Psoas muscle (tissue), 8 donors: ENCODE measurements around the gene SCAMP4. TPM values are rescaled to one million over a fixed set of nuclear protein-coding genes. Genes with fewer than 3 reads are reported as not detected.
A peak's percentile ranks its signal among the peaks of the same experiment; 100 is the strongest.

Source experiments
- ATAC-seq, 4 donors: fragments of 200-7000 bp; cut with Tn5 transposase; one replicate each; pipeline ENCODE4 v1.9.1; 2020; ENCODE audit warnings: moderate library complexity in 3 of 4, mild to moderate bottlenecking in 2 of 4
- DNase-seq, 2 donors: peaks; one replicate each; pipeline ENCODE4 v3.0.0-alpha.2; 2020
- H3K27ac ChIP-seq: fragments of 200-600 bp; one replicate; pipeline ENCODE4 v1.8.0; 2022
- H3K27me3 ChIP-seq, 3 donors: fragments of 200-600 bp in 1 of 3; one replicate each; pipeline versions ENCODE4 v1.6.1 to v1.8.0; 2013 to 2022; ENCODE audit warnings: low read length in 2 of 3, mild to moderate bottlenecking in 2 of 3, moderate library complexity in 1 of 3; ENCODE audit not compliant: insufficient read depth in 3 of 3
- H3K36me3 ChIP-seq, 2 donors: fragments of 200-600 bp in 1 of 2; one replicate each; pipeline versions ENCODE4 v1.6.1 to v1.8.0; 2013 to 2022; ENCODE audit warnings: low read depth in 1 of 2, mild to moderate bottlenecking in 1 of 2, moderate library complexity in 1 of 2; ENCODE audit not compliant: insufficient read depth in 1 of 2
- H3K4me1 ChIP-seq: fragments of 200-600 bp; one replicate; pipeline ENCODE4 v1.8.0; 2022
- H3K4me3 ChIP-seq: fragments of 200-600 bp; one replicate; pipeline ENCODE4 v1.8.0; 2022; ENCODE audit warnings: mild to moderate bottlenecking
- H3K9me3 ChIP-seq: fragments of 200-600 bp; one replicate; pipeline ENCODE4 v1.8.0; 2022
- CTCF ChIP-seq: fragments of 200-600 bp; IDR thresholded peaks from one replicate; pipeline ENCODE4 v1.8.0; 2022; ENCODE audit warnings: antibody characterized with exemption
- WGBS, 3 donors: extraction: QIAGEN DNeasy Blood & Tissue Kit; methylation state at CpG; one replicate each; pipeline versions ENCODE4 v1.1.6 to v1.1.7; 2013; 5-methylcytosine and 5-hydroxymethylcytosine counted together
- intact Hi-C, 2 donors: fragments of 100-400 bp; cut with DNase I; formaldehyde crosslinking; loops; one replicate each; pipeline versions ENCODE4 v1.11.0 to v1.14.2; 2022
- polyA plus RNA-seq, 3 donors: library from polyadenylated mRNA; stranded (reverse); fragments of 200-250 nt; gene quantifications; one replicate each; pipeline ENCODE4 v1.2.3, GENCODE V29; 2013
- total RNA-seq, 4 donors: library from RNA; stranded (reverse); fragmentation: NEBNext Ultra II Directional in 2 of 4; extraction: Animal tissue kit (Norgen Biotek cat#: 25700) in 2 of 4; gene quantifications; one replicate each; pipeline versions ENCODE4 v1.2.1 to v1.2.4, GENCODE V29; 2021 to 2023
- donor health status: healthy with polysubstance abuse.
- donor health status: DM: no; HTN: no; CAD: no; lungs with moderate emphysema.
- donor health status: Bipolar disorder and iron deficiency.
- donor health status: healthy.
- donor health status: DM: yes; HTN: yes; CAD: no.
- donor health status: DM: no; HTN: no; CAD: no.
- donor health status: DM: no; HTN: no; CAD: no.
- donor health status: DM: yes; HTN: yes; CAD: no.

The SCAMP4 gene
- total and polyA plus RNA-seq, 7 donors, result 9.5 to 17.5 (median 15.5) TPM

GRCh38 chr19:1944088-1944915 lies 39.1 kb downstream of the SCAMP4 start:
- Histone ChIP-seq H3K27me3 (no peaks in the 10 kb centered on the region), H3K9me3 (no peaks in the 10 kb centered on the region), H3K4me3 (no peak overlapping the region), H3K36me3 (no peaks in the 10 kb centered on the region), H3K4me1 (peaks cover 15% of the 10 kb centered on the region), H3K27ac (no peak overlapping the region)
- DNase-seq (no peak), ATAC-seq (no peak)
- TF ChIP-seq CTCF, result no peak
- WGBS, 3 donors, result 79 to 86% (median 83%) methylated on average over 35 to 42 of the region's 42 CpGs
- intact Hi-C loops, result no loop called here

- H3K27ac ChIP-seq, result no peak overlapping the region
- H3K27me3 ChIP-seq, result no peaks in the 10 kb centered on the region
- WGBS, 3 donors, result 82 to 87% (median 83%) methylated on average over 16 to 30 of the region's 30 CpGs
- no peak for ATAC-seq
- H3K4me1 ChIP-seq, result peaks cover 10% of the 10 kb centered on the region
- no peaks in the 10 kb centered on the region for H3K9me3 ChIP-seq
- no peak for TF ChIP-seq CTCF
- H3K36me3 ChIP-seq, result no peaks in the 10 kb centered on the region
- no peak for DNase-seq
- intact Hi-C loops, result no loop called here
- H3K4me3 ChIP-seq, result no peak overlapping the region
Observed at GRCh38 chr19:1944916-1945561, 39.8 kb downstream of the SCAMP4 start.

- Histone ChIP-seq H3K27me3 (no peaks in the 10 kb centered on the region), H3K36me3 (no peaks in the 10 kb centered on the region), H3K27ac (no peak overlapping the region), H3K4me3 (no peak overlapping the region), H3K4me1 (peaks cover 10% of the 10 kb centered on the region), H3K9me3 (no peaks in the 10 kb centered on the region)
- intact Hi-C loops, result no loop called here
- WGBS, 3 donors, result 61 to 71% (median 62%) methylated on average over 18 of the region's 18 CpGs
- DNase-seq, result peak in 1 of 2 donors; percentile 49
- peak in 3 of 4 donors; percentile 11 to 44 (median 36) for ATAC-seq
- peak; percentile 39 for TF ChIP-seq CTCF
Observed at GRCh38 chr19:1945899-1946298, 40.7 kb downstream of the SCAMP4 start.

GRCh38 chr19:1947651-1948209 lies 42.5 kb downstream of the SCAMP4 start:
- Histone ChIP-seq H3K27me3 (no peaks in the 10 kb centered on the region), H3K36me3 (no peaks in the 10 kb centered on the region), H3K4me1 (peaks cover 6% of the 10 kb centered on the region), H3K27ac (no peak overlapping the region), H3K9me3 (no peaks in the 10 kb centered on the region), H3K4me3 (no peak overlapping the region)
- intact Hi-C loops, result no loop called here
- DNase-seq (no peak), ATAC-seq (no peak)
- TF ChIP-seq CTCF, result no peak
- 84 to 86% (median 84%) methylated on average over 33 to 34 of the region's 34 CpGs for WGBS, 3 donors
